ENCODE results near the gene CAMTA1.

DNA sequence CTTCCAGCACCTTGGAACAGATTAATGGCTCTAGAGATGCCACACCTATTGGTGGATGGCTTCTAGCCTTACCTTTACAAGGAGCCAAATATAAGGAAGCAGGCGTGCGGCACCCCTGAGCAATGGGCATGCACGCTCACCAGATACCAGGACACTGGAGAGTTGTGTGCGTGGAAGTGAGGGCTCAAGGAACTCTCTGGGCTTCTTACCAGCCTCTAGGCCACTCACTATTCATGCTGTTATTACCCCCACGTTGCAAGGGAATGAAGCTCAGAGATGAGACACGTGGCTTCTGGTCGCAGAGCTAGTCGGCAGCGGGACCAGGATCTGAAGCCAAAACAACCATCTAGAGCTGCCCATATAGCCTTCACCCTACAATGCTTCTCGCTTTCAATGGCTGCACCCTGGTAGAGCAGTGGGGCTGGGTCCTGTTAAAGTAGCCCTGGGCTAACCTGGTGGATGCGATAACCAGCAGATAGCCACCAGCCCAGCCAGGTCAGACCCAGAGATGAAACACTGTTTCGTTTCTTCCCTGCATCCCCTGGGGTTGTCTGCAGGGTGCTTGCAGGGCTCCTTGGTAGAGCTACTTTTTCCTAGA lies 589.4 kb downstream of the CAMTA1 start:
- TF ChIP-seq POLR2A (IDR thresholded peaks at IDR 0.05): no peak
- TF ChIP-seq, protein P1, sequence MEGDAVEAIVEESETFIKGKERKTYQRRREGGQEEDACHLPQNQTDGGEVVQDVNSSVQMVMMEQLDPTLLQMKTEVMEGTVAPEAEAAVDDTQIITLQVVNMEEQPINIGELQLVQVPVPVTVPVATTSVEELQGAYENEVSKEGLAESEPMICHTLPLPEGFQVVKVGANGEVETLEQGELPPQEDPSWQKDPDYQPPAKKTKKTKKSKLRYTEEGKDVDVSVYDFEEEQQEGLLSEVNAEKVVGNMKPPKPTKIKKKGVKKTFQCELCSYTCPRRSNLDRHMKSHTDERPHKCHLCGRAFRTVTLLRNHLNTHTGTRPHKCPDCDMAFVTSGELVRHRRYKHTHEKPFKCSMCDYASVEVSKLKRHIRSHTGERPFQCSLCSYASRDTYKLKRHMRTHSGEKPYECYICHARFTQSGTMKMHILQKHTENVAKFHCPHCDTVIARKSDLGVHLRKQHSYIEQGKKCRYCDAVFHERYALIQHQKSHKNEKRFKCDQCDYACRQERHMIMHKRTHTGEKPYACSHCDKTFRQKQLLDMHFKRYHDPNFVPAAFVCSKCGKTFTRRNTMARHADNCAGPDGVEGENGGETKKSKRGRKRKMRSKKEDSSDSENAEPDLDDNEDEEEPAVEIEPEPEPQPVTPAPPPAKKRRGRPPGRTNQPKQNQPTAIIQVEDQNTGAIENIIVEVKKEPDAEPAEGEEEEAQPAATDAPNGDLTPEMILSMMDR (IDR thresholded peaks at IDR 0.05): no peak

Measured in prostate gland (tissue), 2 donors.